Fibroblast of peridontal ligament (primary cell): Measurements from ENCODE around the gene P2RX1.
A peak's percentile ranks its signal among the peaks of the same experiment; 100 is the strongest.

ENCODE experiments used
- DNase-seq: peaks from one replicate; pipeline ENCODE4 v3.0.0-alpha.2; 2010; ENCODE audit errors: extremely low read depth

P2RX1 gene

GRCh38 chr17:3915995-3916696 is at the start of gene P2RX1:
Gene P2RX1, minus strand, starts transcription at chr17:3916465. Its CDS starts 240 bp downstream, at chr17:3916225.
- no peak for DNase-seq

- no peak for DNase-seq
These were observed 49.0 kb upstream of the P2RX1 start for GRCh38 chr17:3965118-3965800.

- DNase-seq, result peak; percentile 7
These were observed 48.2 kb upstream of the P2RX1 start, which contains the start of gene ATP2A3 for GRCh38 chr17:3964203-3965117. Gene ATP2A3, minus strand, starts transcription at chr17:3964437. Its CDS starts 146 bp downstream, at chr17:3964291.

- no peak for DNase-seq
These were observed 47.3 kb upstream of the P2RX1 start for GRCh38 chr17:3963237-3964201.

- DNase-seq, result no peak
These were observed 46.6 kb upstream of the P2RX1 start for GRCh38 chr17:3962965-3963236.

- no peak for DNase-seq
These were observed 46.1 kb upstream of the P2RX1 start for GRCh38 chr17:3962217-3962964.

- DNase-seq, result no peak
These were observed 45.3 kb upstream of the P2RX1 start for GRCh38 chr17:3961564-3962047.

GRCh38 chr17:3960764-3961163 is 44.5 kb upstream of the P2RX1 start:
- peak; percentile 27 for DNase-seq

GRCh38 chr17:3959921-3960601 is 43.8 kb upstream of the P2RX1 start:
- no peak for DNase-seq

- DNase-seq, result peak; percentile 44
These were observed 43.1 kb upstream of the P2RX1 start for GRCh38 chr17:3959295-3959899.

GRCh38 chr17:3957735-3958599 is 41.7 kb upstream of the P2RX1 start:
- DNase-seq, result no peak

GRCh38 chr17:3956983-3957382 is 40.7 kb upstream of the P2RX1 start:
- no peak for DNase-seq

- DNase-seq, result no peak
These were observed 40.2 kb upstream of the P2RX1 start for GRCh38 chr17:3956327-3956957.

- DNase-seq, result no peak
These were observed 39.4 kb upstream of the P2RX1 start for GRCh38 chr17:3955673-3955988.

GRCh38 chr17:3954976-3955672 is 38.9 kb upstream of the P2RX1 start:
- DNase-seq, result no peak

GRCh38 chr17:3954086-3954485 is 37.8 kb upstream of the P2RX1 start:
- no peak for DNase-seq

GRCh38 chr17:3953542-3953941 is 37.3 kb upstream of the P2RX1 start:
- no peak for DNase-seq

- no peak for DNase-seq
These were observed 35.9 kb upstream of the P2RX1 start for GRCh38 chr17:3952186-3952585.
